Mesendoderm (in vitro differentiated cells): ENCODE data around the gene TRPM1.

ENCODE experiments used
- DNase-seq: peaks from one replicate; pipeline ENCODE4 v3.0.0; 2013
- H2AK5ac ChIP-seq: 2 replicates; pipeline ENCODE4 v1.6.1; 2013; ENCODE audit warnings: low read length, inconsistent platforms
- H2BK120ac ChIP-seq: 2 replicates; pipeline ENCODE4 v1.6.1; 2013; ENCODE audit warnings: low read depth, mild to moderate bottlenecking, low read length, moderate library complexity, mixed read lengths
- H2BK15ac ChIP-seq: replicated peaks from 2 replicates; pipeline ENCODE4 v1.6.1; 2013; ENCODE audit warnings: low read depth, mild to moderate bottlenecking, moderate library complexity
- H2BK5ac ChIP-seq: 2 replicates; pipeline ENCODE4 v1.6.1; 2013; ENCODE audit warnings: low read length, inconsistent platforms
- H3K18ac ChIP-seq: 2 replicates; pipeline ENCODE4 v1.6.1; 2013; ENCODE audit warnings: mild to moderate bottlenecking, low read length, mixed read lengths
- H3K23ac ChIP-seq: one replicate; pipeline ENCODE4 v1.6.1; 2013; ENCODE audit warnings: low read length
- H3K27ac ChIP-seq: 2 replicates; pipeline ENCODE4 v1.5.1; 2013; ENCODE audit warnings: low read depth, mild to moderate bottlenecking, inconsistent platforms, low read length, moderate library complexity
- H3K27me3 ChIP-seq: 2 replicates; pipeline ENCODE4 v1.6.1; 2013; ENCODE audit warnings: low read length, control low read depth, mild to moderate bottlenecking, inconsistent platforms; ENCODE audit not compliant: insufficient read depth, poor library complexity
- H3K36me3 ChIP-seq: 2 replicates; pipeline ENCODE4 v1.6.1; 2013; ENCODE audit warnings: low read length, inconsistent platforms; ENCODE audit not compliant: control insufficient read depth, insufficient read depth
- H3K4ac ChIP-seq: one replicate; pipeline ENCODE4 v1.6.1; 2013; ENCODE audit warnings: low read depth, mild to moderate bottlenecking, low read length, moderate library complexity
- H3K4me1 ChIP-seq: 2 replicates; pipeline ENCODE4 v1.6.1; 2013; ENCODE audit warnings: low read depth, low read length, inconsistent platforms; ENCODE audit not compliant: control insufficient read depth
- H3K4me2 ChIP-seq: 2 replicates; pipeline ENCODE4 v1.6.1; 2013; ENCODE audit warnings: low read length
- H3K4me3 ChIP-seq: 2 replicates; pipeline ENCODE4 v1.5.1; 2013; ENCODE audit warnings: mild to moderate bottlenecking, low read length
- H3K56ac ChIP-seq: one replicate; pipeline ENCODE4 v1.6.1; 2013; ENCODE audit warnings: low read length
- H3K79me1 ChIP-seq: 2 replicates; pipeline ENCODE4 v1.6.1; 2013; ENCODE audit warnings: low read length, inconsistent platforms
- H3K79me2 ChIP-seq: 2 replicates; pipeline ENCODE4 v1.6.1; 2013; ENCODE audit warnings: mild to moderate bottlenecking, low read length; ENCODE audit not compliant: control insufficient read depth, insufficient read depth
- H3K9ac ChIP-seq: 2 replicates; pipeline ENCODE4 v1.6.1; 2013; ENCODE audit warnings: low read length, inconsistent platforms
- H4K5ac ChIP-seq: one replicate; pipeline ENCODE4 v1.6.1; 2013; ENCODE audit warnings: low read length
- H4K8ac ChIP-seq: one replicate; pipeline ENCODE4 v1.6.1; 2013; ENCODE audit warnings: low read depth, mild to moderate bottlenecking, control low read depth, low read length, moderate library complexity
- WGBS: extraction: QIAGEN DNeasy Blood & Tissue Kit; methylation state at CpG from one replicate; pipeline ENCODE4 v1.1.7; 2013; ENCODE audit warnings: low lambda C conversion rate, missing lambda C conversion rate; ENCODE audit not compliant: insufficient coverage; ENCODE audit errors: extremely low coverage; 5-methylcytosine and 5-hydroxymethylcytosine counted together

TRPM1 gene

GRCh38 chr15:31128919-31129768 is 27.6 kb upstream of the TRPM1 start:
- no peaks in the 10 kb centered on the region for H3K27me3 ChIP-seq
- no peaks in the 10 kb centered on the region for H3K79me2 ChIP-seq
- peak; percentile 65 for DNase-seq
- H3K79me1 ChIP-seq = no peaks in the 10 kb centered on the region
- H2BK5ac ChIP-seq = no peak overlapping the region
- no peak overlapping the region for H2BK15ac ChIP-seq
- H3K56ac ChIP-seq = peak overlapping the region; percentile 51
- H3K36me3 ChIP-seq = no peaks in the 10 kb centered on the region
- H3K4me1 ChIP-seq = no peaks in the 10 kb centered on the region
- no peak overlapping the region for H3K27ac ChIP-seq
- no peak overlapping the region for H3K4ac ChIP-seq
- no peak overlapping the region for H3K18ac ChIP-seq
- no peak overlapping the region for H4K5ac ChIP-seq
- no peak overlapping the region for H3K23ac ChIP-seq
- no peak overlapping the region for H3K4me3 ChIP-seq
- no peak overlapping the region for H4K8ac ChIP-seq
- H2AK5ac ChIP-seq = no peak overlapping the region
- WGBS = no CpG with 5 or more reads among the region's 19 CpGs
- H2BK120ac ChIP-seq = no peak overlapping the region
- H3K9ac ChIP-seq = no peak overlapping the region
- no peak overlapping the region for H3K4me2 ChIP-seq

- H2BK5ac ChIP-seq = no peak overlapping the region
- no peak overlapping the region for H3K56ac ChIP-seq
- H3K79me1 ChIP-seq = no peaks in the 10 kb centered on the region
- H3K9ac ChIP-seq = no peak overlapping the region
- H2AK5ac ChIP-seq = no peak overlapping the region
- no peak overlapping the region for H2BK120ac ChIP-seq
- no peak overlapping the region for H3K4me3 ChIP-seq
- no peaks in the 10 kb centered on the region for H3K4me1 ChIP-seq
- H3K23ac ChIP-seq = no peak overlapping the region
- H3K27ac ChIP-seq = no peak overlapping the region
- DNase-seq = no peak
- H3K4ac ChIP-seq = no peak overlapping the region
- H4K8ac ChIP-seq = no peak overlapping the region
- H3K18ac ChIP-seq = no peak overlapping the region
- H2BK15ac ChIP-seq = no peak overlapping the region
- H4K5ac ChIP-seq = no peak overlapping the region
- no peaks in the 10 kb centered on the region for H3K36me3 ChIP-seq
- WGBS = no CpG with 5 or more reads among the region's 6 CpGs
- no peaks in the 10 kb centered on the region for H3K27me3 ChIP-seq
- H3K79me2 ChIP-seq = no peaks in the 10 kb centered on the region
- no peak overlapping the region for H3K4me2 ChIP-seq
Measured at GRCh38 chr15:31128477-31128876, 27.0 kb upstream of the TRPM1 start.

- Histone ChIP-seq H3K4me1 (no peaks in the 10 kb centered on the region), H3K23ac (no peak overlapping the region), H3K56ac (no peak overlapping the region), H4K5ac (no peak overlapping the region), H3K4me2 (no peak overlapping the region), H3K27me3 (no peaks in the 10 kb centered on the region), H3K4me3 (no peak overlapping the region), H3K36me3 (no peaks in the 10 kb centered on the region), H2BK5ac (no peak overlapping the region), H3K27ac (no peak overlapping the region), H2AK5ac (no peak overlapping the region), H2BK120ac (no peak overlapping the region), H3K18ac (no peak overlapping the region), H3K79me1 (no peaks in the 10 kb centered on the region), H3K79me2 (no peaks in the 10 kb centered on the region), H2BK15ac (no peak overlapping the region), H4K8ac (no peak overlapping the region), H3K9ac (no peak overlapping the region), H3K4ac (no peak overlapping the region)
- no CpG with 5 or more reads among the region's 13 CpGs for WGBS
- DNase-seq = no peak
Measured at GRCh38 chr15:31127596-31128261, 26.2 kb upstream of the TRPM1 start.

DNA sequence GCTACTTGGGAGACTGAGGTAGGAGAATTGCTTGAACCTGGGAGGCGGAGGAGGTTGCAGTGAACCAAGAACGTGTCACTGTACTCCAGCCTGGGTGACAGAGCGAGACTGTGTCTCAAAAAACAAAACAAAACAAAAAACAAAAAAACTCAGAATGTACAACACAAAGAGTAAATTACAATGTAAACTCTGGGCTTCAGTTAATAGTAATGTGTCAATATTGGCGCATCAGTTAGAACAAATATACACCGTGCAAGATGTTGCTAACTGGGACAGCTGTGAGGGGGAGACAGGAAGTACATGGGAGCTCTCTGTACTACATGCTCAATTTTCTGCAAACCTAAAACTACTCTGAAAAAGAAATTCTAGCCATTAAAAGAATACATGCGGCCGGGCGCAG is 23.5 kb upstream of the TRPM1 start:
- H2BK5ac ChIP-seq = no peak overlapping the region
- WGBS = no CpG with 5 or more reads among the region's 8 CpGs
- H3K23ac ChIP-seq = no peak overlapping the region
- H3K18ac ChIP-seq = no peak overlapping the region
- H3K79me1 ChIP-seq = no peaks in the 10 kb centered on the region
- H4K5ac ChIP-seq = no peak overlapping the region
- H2AK5ac ChIP-seq = no peak overlapping the region
- no peak overlapping the region for H2BK120ac ChIP-seq
- no peaks in the 10 kb centered on the region for H3K4me1 ChIP-seq
- H3K79me2 ChIP-seq = no peaks in the 10 kb centered on the region
- H3K4ac ChIP-seq = no peak overlapping the region
- no peaks in the 10 kb centered on the region for H3K36me3 ChIP-seq
- H4K8ac ChIP-seq = no peak overlapping the region
- H3K27me3 ChIP-seq = no peaks in the 10 kb centered on the region
- no peak overlapping the region for H2BK15ac ChIP-seq
- DNase-seq = no peak
- no peak overlapping the region for H3K9ac ChIP-seq
- no peak overlapping the region for H3K27ac ChIP-seq
- H3K4me3 ChIP-seq = no peak overlapping the region
- H3K56ac ChIP-seq = no peak overlapping the region
- no peak overlapping the region for H3K4me2 ChIP-seq

DNA sequence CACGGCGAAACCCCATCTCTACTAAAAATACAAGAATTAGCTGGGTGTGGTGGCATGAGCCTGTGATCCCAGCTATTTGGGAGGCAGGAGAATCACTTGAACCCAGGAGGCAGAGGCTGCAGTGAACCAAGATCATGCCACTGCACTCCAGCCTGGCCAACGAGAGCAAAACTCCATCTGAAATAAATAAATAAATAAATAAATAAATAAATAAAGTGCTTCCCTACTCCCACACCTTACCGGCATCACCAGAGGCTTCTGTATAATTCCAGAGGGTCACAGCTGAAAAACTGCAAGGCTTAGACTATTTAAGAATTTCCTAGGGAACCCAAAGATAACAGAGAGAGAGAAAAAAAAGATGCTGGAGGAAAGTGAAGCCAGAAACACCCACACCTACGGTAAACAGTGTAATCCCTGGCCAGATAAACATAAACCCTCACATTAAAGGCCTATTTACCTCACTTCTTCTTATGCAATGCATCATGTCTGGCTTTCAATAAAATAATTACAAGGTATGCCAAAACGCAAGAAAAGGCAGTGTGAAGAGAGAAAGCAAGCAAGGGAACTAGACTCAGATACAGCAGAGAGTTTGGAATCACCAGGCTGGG is 15.0 kb upstream of the TRPM1 start:
- no peak overlapping the region for H2BK5ac ChIP-seq
- H3K4me2 ChIP-seq = no peak overlapping the region
- no peak overlapping the region for H3K4ac ChIP-seq
- H2BK15ac ChIP-seq = no peak overlapping the region
- no peak overlapping the region for H3K23ac ChIP-seq
- H3K4me1 ChIP-seq = no peaks in the 10 kb centered on the region
- no peaks in the 10 kb centered on the region for H3K36me3 ChIP-seq
- H4K8ac ChIP-seq = no peak overlapping the region
- H3K27me3 ChIP-seq = no peaks in the 10 kb centered on the region
- no peak overlapping the region for H3K56ac ChIP-seq
- no peak overlapping the region for H4K5ac ChIP-seq
- no peak overlapping the region for H2AK5ac ChIP-seq
- no peak overlapping the region for H3K18ac ChIP-seq
- no peak overlapping the region for H2BK120ac ChIP-seq
- H3K27ac ChIP-seq = no peak overlapping the region
- WGBS = no CpG with 5 or more reads among the region's 6 CpGs
- DNase-seq = no peak
- no peak overlapping the region for H3K4me3 ChIP-seq
- H3K79me2 ChIP-seq = no peaks in the 10 kb centered on the region
- no peaks in the 10 kb centered on the region for H3K79me1 ChIP-seq
- no peak overlapping the region for H3K9ac ChIP-seq
